Activated CD8-positive, alpha-beta T cell treated with anti-CD3 and anti-CD28 coated beads for 36 hours (primary cell): ENCODE measurements around the gene SERGEF. TPM values are rescaled to one million over a fixed set of nuclear protein-coding genes. Genes with fewer than 3 reads are reported as not detected.
A peak's percentile ranks its signal among the peaks of the same experiment; 100 is the strongest.

Source experiments
- ATAC-seq: fragments of 200-7000 bp; cut with Tn5 transposase; one replicate; pipeline ENCODE4 v1.10.0; 2021; ENCODE audit warnings: mild to moderate bottlenecking, moderate library complexity
- CTCF ChIA-PET: fragments of 350-600 bp; sonication (Branson Sonifier 250); formaldehyde crosslinking; loops from one replicate; lab custom pipeline; 2021; ENCODE audit warnings: antibody characterized with exemption; lab: Charles Lee
- POLR2A ChIA-PET: fragments of 350-600 bp; sonication (Branson Sonifier 250); formaldehyde crosslinking; loops from one replicate; lab custom pipeline; 2021; ENCODE audit warnings: antibody characterized with exemption; lab: Charles Lee
- DNase-seq: peaks from one replicate; pipeline ENCODE4 v3.0.0-alpha.2; 2020
- H3K27ac Mint-ChIP-seq: one replicate; pipeline ENCODE4 v1.8.0; 2021; ENCODE audit warnings: mild to moderate bottlenecking, mixed read lengths
- H3K27me3 Mint-ChIP-seq: one replicate; pipeline ENCODE4 v1.8.0; 2021; ENCODE audit warnings: mixed read lengths
- H3K36me3 Mint-ChIP-seq: one replicate; pipeline ENCODE4 v1.8.0; 2021; ENCODE audit warnings: low read depth, mixed read lengths
- H3K4me1 Mint-ChIP-seq: one replicate; pipeline ENCODE4 v1.8.0; 2021; ENCODE audit warnings: low read depth, mixed read lengths
- H3K4me3 Mint-ChIP-seq: one replicate; pipeline ENCODE4 v1.8.0; 2021; ENCODE audit warnings: mild to moderate bottlenecking, moderate library complexity, mixed read lengths
- H3K9me3 Mint-ChIP-seq: one replicate; pipeline ENCODE4 v1.8.0; 2021; ENCODE audit warnings: mixed read lengths
- CTCF ChIP-seq: fragments of 200-600 bp; IDR thresholded peaks from one replicate; pipeline ENCODE4 v1.8.0; 2022; ENCODE audit warnings: antibody characterized with exemption, mild to moderate bottlenecking
- intact Hi-C: fragments of 100-400 bp; cut with micrococcal nuclease; formaldehyde crosslinking; loops from one replicate; pipeline ENCODE4 v1.10.0; 2022
- total RNA-seq, 2 experiments: library from RNA; stranded (reverse); gene quantifications; one replicate each; pipeline ENCODE4 v1.2.3, GENCODE V29; 2021

Gene SERGEF
- total RNA-seq, 2 experiments from 2014 or later = 56.2 to 64.4 TPM

GRCh38 chr11:18019650-18020049 lies 6.8 kb upstream of the SERGEF start:
- Mint-ChIP-seq H3K9me3 (no peaks in the 10 kb centered on the region), H3K4me3 (no peak overlapping the region), H3K27me3 (no peaks in the 10 kb centered on the region), H3K27ac (no peak overlapping the region), H3K4me1 (peaks cover 9% of the 10 kb centered on the region), H3K36me3 (no peaks in the 10 kb centered on the region)
- CTCF ChIA-PET = interaction anchor here (0.6 kb wide), 1 partner anchor 53 kb away, joined by 3 read pairs; no protein-coding TSS in a partner anchor
- no peak for DNase-seq
- no peak for ATAC-seq
- POLR2A ChIA-PET = no interaction called here
- TF ChIP-seq CTCF = no peak
- intact Hi-C loops = loop anchor here (10.0 kb wide), 1 partner anchor 365 kb away; no protein-coding TSS in a partner anchor

GRCh38 chr11:18016789-18017188 lies 3.9 kb upstream of the SERGEF start:
- ATAC-seq (no peak), DNase-seq (no peak)
- H3K27me3 Mint-ChIP-seq = no peaks in the 10 kb centered on the region
- POLR2A ChIA-PET = interaction anchor here (0.6 kb wide), 1 partner anchor 939 kb away, joined by 3 read pairs; no protein-coding TSS in a partner anchor
- H3K27ac Mint-ChIP-seq = no peak overlapping the region
- intact Hi-C loops = loop anchor here (10.0 kb wide), 1 partner anchor 368 kb away; no protein-coding TSS in a partner anchor
- no peak overlapping the region for H3K4me3 Mint-ChIP-seq
- peaks cover 28% of the 10 kb centered on the region for H3K4me1 Mint-ChIP-seq
- no peaks in the 10 kb centered on the region for H3K36me3 Mint-ChIP-seq
- CTCF ChIA-PET = no interaction called here
- H3K9me3 Mint-ChIP-seq = no peaks in the 10 kb centered on the region
- TF ChIP-seq CTCF = no peak

- Mint-ChIP-seq H3K4me1 (peaks cover 41% of the 10 kb centered on the region), H3K27me3 (no peaks in the 10 kb centered on the region), H3K27ac (peak overlapping the region; percentile 53), H3K4me3 (peak overlapping the region; percentile 92), H3K9me3 (no peaks in the 10 kb centered on the region), H3K36me3 (no peaks in the 10 kb centered on the region)
- intact Hi-C loops = loop anchor here (5.0 to 10.0 kb wide), 2 partner anchors 92 to 370 kb away; partner anchors contain the start of gene SAAL1
- POLR2A ChIA-PET = interaction anchor here (1.0 kb wide), 1 partner anchor 84 kb away, joined by 3 read pairs; no protein-coding TSS in a partner anchor
- CTCF ChIA-PET = interaction anchor here (1.0 to 1.5 kb wide), 2 partner anchors 91 to 750 kb away, joined by 3 to 4 read pairs; partner anchors contain the start of gene SAAL1
- DNase-seq (no peak), ATAC-seq (no peak)
- TF ChIP-seq CTCF = no peak
Observed at GRCh38 chr11:18014876-18015275, 2.0 kb upstream of the SERGEF start.

- CTCF ChIA-PET = interaction anchor here (1.0 to 1.9 kb wide), 4 partner anchors 10 to 750 kb away, joined by 3 to 4 read pairs (median 4); partner anchors contain the start of gene SAAL1
- Mint-ChIP-seq H3K4me3 (peak overlapping the region; percentile 92), H3K4me1 (peaks cover 41% of the 10 kb centered on the region), H3K36me3 (no peaks in the 10 kb centered on the region), H3K27ac (peak overlapping the region; percentile 99), H3K9me3 (no peaks in the 10 kb centered on the region), H3K27me3 (no peaks in the 10 kb centered on the region)
- POLR2A ChIA-PET = interaction anchor here (0.7 to 2.1 kb wide), 8 partner anchors 8 to 381 kb away, joined by 3 to 7 read pairs (median 4); partner anchors contain the start of genes GTF2H1, HPS5 and LDHA
- intact Hi-C loops = loop anchor here (5.0 to 10.0 kb wide), 2 partner anchors 93 to 371 kb away; partner anchors contain the start of gene SAAL1
- no peak for ATAC-seq
- DNase-seq = peak; percentile 9
- TF ChIP-seq CTCF = no peak
Observed at GRCh38 chr11:18013790-18014507, 1.1 kb upstream of the SERGEF start.
